Loucy (cell line): ENCODE data around the gene IBA57.

ENCODE experiments used
- CTCF ChIP-seq: fragments of 200-600 bp; sonication (generic); conservative IDR thresholded peaks from 2 replicates; pipeline ENCODE4 v1.5.1; 2014; ENCODE audit warnings: mild to moderate bottlenecking, antibody characterized with exemption, low read length
- EZH2phosphoT487 ChIP-seq: fragments of 200-600 bp; IDR thresholded peaks from 2 replicates; pipeline ENCODE4 v1.6.1; 2018; ENCODE audit warnings: antibody characterized with exemption, mild to moderate bottlenecking, moderate library complexity, borderline replicate concordance

- TF ChIP-seq CTCF, result no peak
- TF ChIP-seq EZH2phosphoT487, result no peak
Measured at GRCh38 chr1:228142701-228143136, 22.9 kb upstream of the IBA57 start.
